Caco-2 (cell line): ENCODE data around the gene RAB37. TPM values are rescaled to one million over a fixed set of nuclear protein-coding genes. Genes with fewer than 3 reads are reported as not detected.

Source experiments
- BruUV-seq: library from RNA; stranded (reverse); fragments of 400-500 nt; replicated peaks from 2 replicates; lab custom pipeline; 2021; lab: Mats Ljungman, UMichigan
- CTCF ChIA-PET: fragments of 300-600 bp; sonication (Branson Sonifier 250); formaldehyde crosslinking; loops from one replicate; lab custom pipeline; 2022; ENCODE audit warnings: antibody characterized with exemption; lab: Charles Lee
- POLR2A ChIA-PET: fragments of 300-600 bp; sonication (Branson Sonifier 250); formaldehyde crosslinking; loops from one replicate; lab custom pipeline; 2022; ENCODE audit warnings: antibody characterized with exemption; lab: Charles Lee
- DNase-seq, 2 experiments: peaks; one replicate each; pipeline versions ENCODE4 v3.0.0 to v3.0.0-alpha.2; 2020 to 2022
- H3K27me3 ChIP-seq: replicated peaks from 2 replicates; pipeline ENCODE4 v1.6.0; 2011; ENCODE audit warnings: low read length; ENCODE audit not compliant: control insufficient read depth, insufficient read depth
- H3K36me3 ChIP-seq: 2 replicates; pipeline ENCODE4 v1.5.1; 2011; ENCODE audit warnings: low read length; ENCODE audit not compliant: control insufficient read depth, insufficient read depth
- H3K4me1 ChIP-seq: fragments of 250-450 bp; sonication (Bioruptor Pico); 2 replicates; pipeline ENCODE4 v1.5.1; 2020; ENCODE audit warnings: mild to moderate bottlenecking
- H3K4me3 ChIP-seq: 2 replicates; pipeline ENCODE4 v1.5.1; 2011; ENCODE audit warnings: low read depth, mild to moderate bottlenecking, control low read depth, low read length
- H3K9me3 ChIP-seq: fragments of 250-450 bp; sonication (Bioruptor Pico); 2 replicates; pipeline ENCODE4 v1.5.1; 2020; ENCODE audit warnings: mild to moderate bottlenecking, moderate library complexity
- H3K27ac Mint-ChIP-seq: one replicate; pipeline ENCODE4 v1.8.0; 2022; ENCODE audit warnings: mixed read lengths; ENCODE audit not compliant: unreplicated experiment
- H3K27me3 Mint-ChIP-seq: one replicate; pipeline ENCODE4 v1.8.0; 2022; ENCODE audit warnings: mixed read lengths; ENCODE audit not compliant: insufficient read depth, unreplicated experiment
- H3K36me3 Mint-ChIP-seq: one replicate; pipeline ENCODE4 v1.8.0; 2022; ENCODE audit warnings: mild to moderate bottlenecking, mixed read lengths; ENCODE audit not compliant: insufficient read depth, unreplicated experiment
- H3K4me1 Mint-ChIP-seq: one replicate; pipeline ENCODE4 v1.8.0; 2022; ENCODE audit warnings: low read depth, mixed read lengths; ENCODE audit not compliant: unreplicated experiment
- H3K4me3 Mint-ChIP-seq: one replicate; pipeline ENCODE4 v1.8.0; 2022; ENCODE audit warnings: mild to moderate bottlenecking, moderate library complexity, mixed read lengths; ENCODE audit not compliant: unreplicated experiment
- H3K9me3 Mint-ChIP-seq: one replicate; pipeline ENCODE4 v1.8.0; 2022; ENCODE audit warnings: mixed read lengths; ENCODE audit not compliant: unreplicated experiment
- CTCF ChIP-seq, 2 experiments: fragments of 200-600 bp in 1 of 2; IDR thresholded peaks; 1 replicate in 1 of 2; 2 replicates in 1 of 2; pipeline versions ENCODE4 v1.5.1 to v1.8.0; 2011 to 2022; ENCODE audit warnings: antibody characterized with exemption in 1 of 2, control low read depth in 1 of 2, inconsistent platforms in 1 of 2, low read depth in 1 of 2, low read length in 1 of 2, mild to moderate bottlenecking in 1 of 2, moderate library complexity in 1 of 2; ENCODE audit not compliant: insufficient read depth in 1 of 2, severe bottlenecking in 1 of 2, unreplicated experiment in 1 of 2
- intact Hi-C: fragments of 100-400 bp; cut with micrococcal nuclease; formaldehyde crosslinking; loops from one replicate; pipeline ENCODE4 v1.10.0; 2022; ENCODE audit not compliant: unreplicated experiment
- total RNA-seq: library from RNA; stranded (reverse); gene quantifications from 2 replicates; pipeline ENCODE4 v1.2.3, GENCODE V29; 2022

The RAB37 gene
- total RNA-seq, 1 experiment from 2014 or later = 12.3 TPM

- Mint-ChIP-seq H3K36me3 (no peaks in the 10 kb centered on the region), H3K4me3 (no peak overlapping the region), H3K27ac (no peak overlapping the region), H3K27me3 (no peaks in the 10 kb centered on the region), H3K9me3 (no peaks in the 10 kb centered on the region), H3K4me1 (peaks cover 12% of the 10 kb centered on the region)
- intact Hi-C loops = no loop called here
- BruUV-seq = no TSS peak
- Histone ChIP-seq H3K4me3 (no peak overlapping the region), H3K27me3 (no peaks in the 10 kb centered on the region), H3K9me3 (no peaks in the 10 kb centered on the region), H3K36me3 (no peaks in the 10 kb centered on the region), H3K4me1 (peaks cover 22% of the 10 kb centered on the region)
- no peak for TF ChIP-seq CTCF (IDR thresholded peaks at IDR 0.05; ENCODE audit: insufficient read depth in 1 of 2, low read depth in 1 of 2, low read length in 1 of 2, severe bottlenecking in 1 of 2, unreplicated experiment in 1 of 2)
- ChIA-PET POLR2A (no interaction called here), CTCF (interaction anchor here (1.6 kb wide), 1 partner anchor 17 kb away, joined by 4 read pairs; no protein-coding TSS in a partner anchor)
- no peak for DNase-seq
Observed at GRCh38 chr17:74720506-74720905, 16.6 kb upstream of the RAB37 start.

GRCh38 chr17:74722782-74723181 is 14.3 kb upstream of the RAB37 start:
- Histone ChIP-seq H3K4me3 (no peak overlapping the region), H3K9me3 (0 out of 2 replicates have a peak, but pooled peaks cover 1% of the 10 kb centered on the region), H3K27me3 (no peaks in the 10 kb centered on the region), H3K4me1 (peaks cover 8% of the 10 kb centered on the region; the same call in 1 of the 2 replicates), H3K36me3 (no peaks in the 10 kb centered on the region)
- no peak overlapping the region for H3K4me3 Mint-ChIP-seq
- DNase-seq = no peak
- CTCF ChIA-PET = interaction anchor here (1.0 kb wide), 1 partner anchor 14 kb away, joined by 5 read pairs; the partner anchor contains the start of gene RAB37
- POLR2A ChIA-PET = no interaction called here
- H3K27me3 Mint-ChIP-seq = no peaks in the 10 kb centered on the region
- H3K36me3 Mint-ChIP-seq = no peaks in the 10 kb centered on the region
- BruUV-seq = no TSS peak
- no peaks in the 10 kb centered on the region for H3K9me3 Mint-ChIP-seq
- TF ChIP-seq CTCF (IDR thresholded peaks at IDR 0.05; ENCODE audit: insufficient read depth in 1 of 2, low read depth in 1 of 2, low read length in 1 of 2, severe bottlenecking in 1 of 2, unreplicated experiment in 1 of 2) = no peak
- intact Hi-C loops = no loop called here
- no peak overlapping the region for H3K27ac Mint-ChIP-seq
- peaks cover 6% of the 10 kb centered on the region for H3K4me1 Mint-ChIP-seq

- Histone ChIP-seq H3K36me3 (no peaks in the 10 kb centered on the region), H3K27me3 (no peaks in the 10 kb centered on the region), H3K9me3 (0 out of 2 replicates have a peak, but pooled peaks cover 3% of the 10 kb centered on the region), H3K4me3 (no peak overlapping the region), H3K4me1 (peaks cover 8% of the 10 kb centered on the region; the same call in 1 of the 2 replicates)
- no TSS peak for BruUV-seq
- H3K27me3 Mint-ChIP-seq = no peaks in the 10 kb centered on the region
- peaks cover 6% of the 10 kb centered on the region for H3K4me1 Mint-ChIP-seq
- POLR2A ChIA-PET = no interaction called here
- H3K36me3 Mint-ChIP-seq = no peaks in the 10 kb centered on the region
- H3K27ac Mint-ChIP-seq = no peak overlapping the region
- no peak for DNase-seq
- no peak overlapping the region for H3K4me3 Mint-ChIP-seq
- H3K9me3 Mint-ChIP-seq = no peaks in the 10 kb centered on the region
- no peak for TF ChIP-seq CTCF (IDR thresholded peaks at IDR 0.05; ENCODE audit: insufficient read depth in 1 of 2, low read depth in 1 of 2, low read length in 1 of 2, severe bottlenecking in 1 of 2, unreplicated experiment in 1 of 2)
- intact Hi-C loops = no loop called here
- CTCF ChIA-PET = no interaction called here
Observed at GRCh38 chr17:74723891-74724290, 13.2 kb upstream of the RAB37 start.
